HG03097 (cell line): ENCODE measurements around the gene LOXL1.
"Not testable (repeated sequence)": the region's sequence is repeated elsewhere in the genome, so short reads cannot be mapped to it uniquely, and the experiment has no call there.

Source experiments
- ATAC-seq: cut with Tn5 transposase; IDR thresholded peaks from one replicate; pipeline ENCODE4 v1.9.1; 2021; ENCODE audit not compliant: unreplicated experiment, low FRiP score

The LOXL1 gene

GRCh38 chr15:73969151-73969759 is 43.0 kb downstream of the LOXL1 start:
- no peak for ATAC-seq

- no peak for ATAC-seq
Observed at GRCh38 chr15:73972984-73973682, 46.9 kb downstream of the LOXL1 start.

GRCh38 chr15:73973683-73974200 is 47.5 kb downstream of the LOXL1 start:
- ATAC-seq: not testable (repeated sequence)

DNA sequence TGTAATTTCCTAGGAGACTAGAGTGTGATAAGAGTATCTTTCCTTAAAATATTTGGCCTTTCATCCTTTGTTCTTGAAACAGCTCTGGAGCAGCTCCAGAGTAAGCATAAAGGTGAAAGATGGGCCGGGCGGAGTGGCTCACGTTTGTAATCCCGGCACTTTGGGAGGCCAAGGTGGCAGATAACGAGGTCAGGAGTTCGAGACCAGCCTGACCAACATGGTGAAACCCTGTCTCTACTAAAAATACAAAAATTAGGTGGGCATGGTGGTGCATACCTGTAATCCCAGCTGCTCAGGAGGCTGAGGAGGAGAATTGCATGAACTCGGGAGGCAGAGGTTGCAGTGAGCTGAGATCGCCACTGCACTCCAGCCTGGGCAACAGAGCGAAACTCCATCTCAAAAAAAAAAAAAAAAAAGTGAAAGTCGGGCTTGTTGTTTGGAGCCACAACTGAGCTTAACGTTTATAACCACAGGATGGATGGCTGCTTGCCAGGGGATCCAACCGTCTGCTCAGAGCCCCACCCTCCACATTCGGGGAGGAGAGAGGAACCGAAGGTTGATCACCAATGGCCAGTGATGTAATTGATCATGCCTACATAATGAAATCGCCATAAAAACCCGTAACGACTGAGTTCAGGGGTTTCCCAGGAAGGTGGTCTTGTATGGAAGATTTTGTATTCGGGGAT is 49.3 kb downstream of the LOXL1 start:
- ATAC-seq: not testable (repeated sequence)

DNA sequence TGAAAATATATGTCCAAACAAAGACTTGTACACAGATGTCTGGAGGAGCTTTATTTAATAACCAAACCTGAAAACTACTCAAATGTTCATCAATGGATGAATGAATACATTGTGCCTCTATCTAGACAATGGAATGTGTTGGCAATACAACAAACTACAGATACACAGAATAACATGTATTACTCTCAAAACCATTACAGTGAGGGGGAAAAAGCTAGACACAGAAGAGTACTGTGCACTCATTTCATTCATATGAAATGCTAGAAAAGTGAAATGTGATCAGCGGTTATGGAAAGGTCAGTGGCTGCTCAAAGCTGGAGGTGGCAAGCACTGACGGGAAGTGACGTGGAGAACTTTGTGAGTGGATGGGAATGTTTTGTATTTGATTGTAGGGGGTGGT is 52.6 kb downstream of the LOXL1 start:
- no peak for ATAC-seq

GRCh38 chr15:73979636-73980035 is 53.4 kb downstream of the LOXL1 start:
- ATAC-seq: no peak

GRCh38 chr15:73981761-73982221 is 55.5 kb downstream of the LOXL1 start:
- ATAC-seq: no peak

GRCh38 chr15:73982222-73982962 is 56.1 kb downstream of the LOXL1 start:
- ATAC-seq: no peak

DNA sequence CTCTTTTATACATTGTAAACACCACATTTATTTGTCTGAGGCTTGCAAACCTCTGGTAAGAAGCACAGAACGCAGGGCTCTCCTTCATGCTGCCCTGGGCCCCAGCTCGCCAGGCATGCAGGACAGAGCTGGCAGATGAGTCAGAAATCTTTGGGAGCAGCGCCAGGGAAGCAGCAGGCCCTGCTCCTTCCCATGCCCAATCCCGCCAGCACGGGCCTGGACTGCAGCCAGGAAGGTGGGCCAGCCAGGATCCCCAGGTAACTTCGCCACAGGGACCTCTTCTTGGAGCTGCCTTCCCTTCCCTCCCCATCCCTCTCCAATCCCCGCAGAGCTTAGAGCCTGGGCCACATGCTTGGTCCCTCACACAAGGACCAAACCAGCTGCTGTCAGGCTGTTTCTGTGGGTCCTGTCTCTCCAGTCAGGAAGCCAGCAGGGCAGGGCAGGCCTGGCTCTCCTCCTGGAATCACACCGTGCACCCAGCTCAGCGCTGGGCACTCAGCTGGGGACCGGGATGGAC is 57.0 kb downstream of the LOXL1 start:
- no peak for ATAC-seq

DNA sequence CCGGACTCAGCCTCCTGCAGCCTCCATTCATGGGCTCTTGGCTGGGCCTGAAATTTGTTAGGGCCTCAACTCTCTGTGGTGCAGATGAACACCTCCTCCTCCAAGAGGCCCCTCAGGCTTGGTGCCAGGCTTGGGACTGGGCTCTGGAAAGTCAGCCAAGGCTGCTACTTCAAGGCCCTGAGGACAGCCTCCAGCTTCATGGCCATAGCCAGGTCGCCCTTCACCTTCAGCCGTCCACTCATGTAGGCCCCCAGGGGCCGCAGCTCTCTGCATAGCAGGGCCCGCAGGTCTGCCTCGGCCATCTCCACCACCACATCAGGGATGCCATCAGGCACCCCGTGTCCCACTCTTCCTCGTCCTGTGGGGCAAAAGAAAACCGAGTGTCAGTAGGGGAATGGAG is 57.5 kb downstream of the LOXL1 start:
- no peak for ATAC-seq

DNA sequence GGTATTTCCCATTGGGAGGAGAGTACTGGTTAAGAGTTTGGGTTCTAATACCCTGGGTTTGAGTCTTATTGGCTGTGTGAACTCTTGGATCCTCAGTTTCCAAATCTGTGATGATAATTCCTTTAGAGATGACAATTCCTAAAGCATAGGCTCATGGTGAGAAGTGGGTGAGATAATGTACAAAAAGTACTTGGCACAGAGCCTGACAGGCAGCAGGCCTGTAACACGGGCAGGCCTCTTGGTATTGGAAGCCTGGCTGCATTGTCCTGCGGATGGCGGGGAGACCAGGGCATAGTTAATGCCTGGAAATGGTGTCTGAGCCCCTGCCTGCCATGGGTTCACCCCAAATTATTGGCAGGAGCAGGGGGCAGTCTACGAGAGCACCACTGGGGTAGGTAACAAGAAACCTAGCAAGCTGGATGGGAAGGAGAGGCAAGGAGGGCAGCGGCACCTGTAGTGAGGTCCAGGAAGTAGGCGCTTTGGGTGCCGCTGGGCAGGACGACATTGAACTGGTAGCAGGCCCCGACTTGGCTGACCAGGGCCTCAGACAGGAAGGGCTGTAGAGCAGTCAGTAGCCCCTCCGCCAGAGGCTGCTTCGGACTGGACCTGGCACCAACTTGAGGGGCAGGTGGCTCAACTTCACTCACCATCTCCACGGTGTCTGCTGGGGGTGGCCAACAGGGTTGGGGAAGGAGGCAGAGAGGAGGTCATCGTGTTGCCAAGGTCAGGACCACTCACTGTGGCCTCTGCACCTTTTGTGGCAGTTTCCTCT is 58.1 kb downstream of the LOXL1 start:
- no peak for ATAC-seq

DNA sequence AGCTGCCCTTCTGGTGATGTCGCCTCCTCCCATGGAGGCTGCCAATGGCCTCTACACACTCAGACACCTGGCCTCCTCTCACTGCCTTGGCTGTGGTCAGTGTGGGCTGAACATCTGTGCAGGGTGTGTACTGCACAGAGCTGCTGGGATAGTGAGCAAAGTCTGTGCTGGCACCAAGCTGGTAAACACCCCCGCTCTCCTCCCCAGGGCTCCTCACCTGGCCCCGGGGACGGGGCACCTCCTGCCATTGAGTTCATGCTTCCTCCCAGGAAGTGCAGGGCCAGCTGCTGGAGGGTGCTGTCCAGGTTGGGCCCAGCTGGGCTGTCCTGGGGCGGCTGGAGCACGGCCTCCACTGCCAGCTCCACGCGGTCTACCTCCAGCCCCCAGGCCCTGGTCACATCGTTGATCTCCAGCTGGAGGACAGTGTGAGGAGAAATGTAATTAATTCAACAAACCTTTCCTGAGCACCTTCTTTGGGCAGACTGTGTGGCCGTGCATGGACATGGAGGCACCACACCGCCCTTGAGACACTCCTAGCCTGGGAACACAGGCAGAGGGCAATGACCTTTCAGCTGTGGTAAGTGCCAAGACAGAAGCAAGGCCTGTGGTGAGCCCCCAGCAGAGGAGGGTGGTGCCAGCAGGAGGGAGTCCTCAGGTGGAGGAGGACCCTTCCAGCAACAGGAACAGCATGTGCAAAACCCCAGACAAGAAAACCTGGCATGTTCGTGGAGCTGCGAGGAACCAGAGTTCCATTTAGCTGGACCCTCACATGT is 59.0 kb downstream of the LOXL1 start:
- ATAC-seq: no peak

GRCh38 chr15:73986055-73986775 is 60.0 kb downstream of the LOXL1 start:
- no peak for ATAC-seq

GRCh38 chr15:73986776-73987056 is 60.5 kb downstream of the LOXL1 start:
- ATAC-seq: no peak

DNA sequence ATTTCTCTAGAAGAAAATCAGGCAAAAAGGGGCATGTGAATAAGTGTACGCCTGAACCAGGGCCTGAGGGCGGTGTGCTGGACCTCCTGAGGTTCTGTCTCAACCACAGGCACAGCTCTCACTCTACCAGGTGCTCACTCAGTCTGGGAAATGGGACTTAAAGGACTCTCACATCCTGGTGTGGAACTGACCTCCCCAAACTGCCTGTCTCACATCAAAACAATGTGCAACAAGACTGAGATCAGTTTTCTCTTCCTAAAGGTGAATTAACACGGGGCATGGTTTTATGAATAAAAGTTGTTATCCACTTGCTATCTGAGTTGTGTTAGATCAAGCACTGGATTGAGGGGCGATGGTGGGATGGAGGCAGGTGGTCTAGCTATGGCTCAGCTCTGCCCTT is 61.0 kb downstream of the LOXL1 start:
- no peak for ATAC-seq

DNA sequence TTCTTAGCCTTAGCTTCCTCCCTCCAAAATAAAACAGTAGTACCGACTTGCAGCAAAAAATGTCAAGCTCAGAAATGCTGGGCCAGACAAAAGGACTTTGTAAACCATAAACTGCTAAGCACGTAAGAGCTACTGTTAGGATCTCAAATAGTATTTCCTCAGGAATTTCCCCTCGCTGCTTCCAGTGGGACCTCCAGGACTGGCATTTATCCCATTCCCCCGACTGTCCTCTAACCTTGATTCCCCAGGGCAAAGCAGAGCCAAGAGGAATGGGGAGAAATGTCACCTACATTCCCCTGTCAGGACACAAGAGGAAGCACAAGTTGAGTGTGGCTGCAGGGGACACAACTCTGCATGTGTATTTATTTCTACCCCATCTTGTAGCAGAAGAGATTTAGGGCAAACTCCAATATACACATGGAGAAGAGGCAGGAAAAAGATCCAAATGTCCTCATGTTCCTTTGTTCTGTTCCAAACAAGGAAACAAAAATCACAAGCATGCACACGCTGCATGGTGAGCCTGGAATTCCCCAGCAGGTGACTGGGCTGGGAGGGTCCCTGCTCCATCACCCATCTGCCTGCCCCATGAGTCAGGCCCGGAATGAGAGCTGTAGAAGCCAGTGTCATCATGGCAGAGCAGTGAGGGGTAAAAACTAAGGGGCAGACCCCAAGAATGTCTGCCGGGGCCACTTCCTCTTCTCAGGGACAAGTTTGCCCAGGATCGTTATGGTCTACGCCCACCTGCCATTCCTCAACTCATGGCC is 61.6 kb downstream of the LOXL1 start:
- ATAC-seq: no peak

DNA sequence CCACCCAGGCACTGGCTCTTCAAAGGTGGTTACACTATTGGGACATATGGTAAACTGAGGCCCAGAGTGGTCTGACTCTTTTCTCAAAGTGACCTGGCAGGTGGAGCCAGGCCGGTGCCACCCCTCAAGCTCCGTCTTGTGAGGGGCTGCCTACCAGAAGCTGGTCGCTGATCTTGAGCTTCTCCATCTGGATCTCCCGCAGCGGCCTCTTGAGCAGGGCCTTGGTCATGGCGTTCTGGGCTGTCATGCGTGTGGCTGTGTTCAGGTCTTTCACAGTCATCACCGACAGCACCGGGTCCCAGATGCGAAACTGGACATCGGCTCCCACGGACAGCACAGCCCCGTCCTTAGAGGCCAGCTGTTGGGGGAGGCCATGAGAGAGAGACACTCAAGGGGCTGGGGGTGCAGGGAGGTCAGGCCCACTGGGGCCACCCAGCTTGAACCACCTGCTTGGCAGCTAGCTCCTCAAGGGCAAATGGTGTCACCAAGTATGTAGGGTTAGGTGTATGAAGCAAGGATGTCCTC is 62.2 kb downstream of the LOXL1 start:
- ATAC-seq: no peak
